Measurements from ENCODE around the gene RXFP2.

DNA sequence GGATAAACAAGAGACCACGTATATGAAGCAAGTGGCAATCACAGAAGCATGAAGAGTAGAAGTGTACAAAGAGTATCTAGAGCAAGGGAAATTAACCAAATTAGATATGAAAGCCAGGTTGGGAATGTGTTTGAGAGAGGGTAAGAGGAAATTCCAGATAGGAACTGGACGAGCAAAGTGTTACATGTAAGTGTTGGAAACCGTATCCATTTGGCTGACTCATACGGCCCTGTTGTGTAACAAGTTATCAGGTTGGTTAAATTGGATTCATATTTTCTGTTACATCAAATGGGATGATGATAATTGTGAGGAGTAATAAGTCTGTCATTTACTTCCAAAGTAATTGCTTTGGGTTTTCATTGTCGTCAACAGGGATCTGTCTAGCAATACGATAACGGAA, 46.7 kb downstream of the RXFP2 start:
- TF ChIP-seq CTCF (IDR thresholded peaks at IDR 0.05): no peak
- no peak for TF ChIP-seq POLR2A (IDR thresholded peaks at IDR 0.05)

All from lower leg skin (tissue), 3 donors.